ENCODE results near the gene SDK1.

DNA sequence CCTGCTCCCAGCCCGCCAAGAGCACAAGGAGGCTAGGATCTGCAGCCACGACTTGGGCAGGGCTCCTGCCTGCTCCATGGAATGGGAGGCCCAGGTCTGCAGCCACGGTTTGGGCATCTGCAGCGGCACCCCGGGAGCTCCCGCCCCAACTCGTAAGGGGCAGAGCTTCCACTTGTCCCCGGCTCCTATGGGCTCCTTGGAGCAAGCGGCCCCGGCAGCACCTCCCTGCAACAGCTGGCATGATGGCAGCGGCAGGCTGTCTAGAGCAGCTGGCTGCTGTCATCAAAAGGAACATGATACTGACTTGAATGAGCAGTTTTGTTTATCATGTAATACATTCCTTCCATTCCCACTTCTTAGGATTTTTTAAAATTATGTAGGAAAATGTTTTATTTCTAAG lies 697.0 kb downstream of the SDK1 start:
- TF ChIP-seq, protein P1, sequence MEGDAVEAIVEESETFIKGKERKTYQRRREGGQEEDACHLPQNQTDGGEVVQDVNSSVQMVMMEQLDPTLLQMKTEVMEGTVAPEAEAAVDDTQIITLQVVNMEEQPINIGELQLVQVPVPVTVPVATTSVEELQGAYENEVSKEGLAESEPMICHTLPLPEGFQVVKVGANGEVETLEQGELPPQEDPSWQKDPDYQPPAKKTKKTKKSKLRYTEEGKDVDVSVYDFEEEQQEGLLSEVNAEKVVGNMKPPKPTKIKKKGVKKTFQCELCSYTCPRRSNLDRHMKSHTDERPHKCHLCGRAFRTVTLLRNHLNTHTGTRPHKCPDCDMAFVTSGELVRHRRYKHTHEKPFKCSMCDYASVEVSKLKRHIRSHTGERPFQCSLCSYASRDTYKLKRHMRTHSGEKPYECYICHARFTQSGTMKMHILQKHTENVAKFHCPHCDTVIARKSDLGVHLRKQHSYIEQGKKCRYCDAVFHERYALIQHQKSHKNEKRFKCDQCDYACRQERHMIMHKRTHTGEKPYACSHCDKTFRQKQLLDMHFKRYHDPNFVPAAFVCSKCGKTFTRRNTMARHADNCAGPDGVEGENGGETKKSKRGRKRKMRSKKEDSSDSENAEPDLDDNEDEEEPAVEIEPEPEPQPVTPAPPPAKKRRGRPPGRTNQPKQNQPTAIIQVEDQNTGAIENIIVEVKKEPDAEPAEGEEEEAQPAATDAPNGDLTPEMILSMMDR (IDR thresholded peaks at IDR 0.05), result no peak
- TF ChIP-seq EP300 (IDR thresholded peaks at IDR 0.05), result no peak
- no peak for TF ChIP-seq POLR2AphosphoS5 (IDR thresholded peaks at IDR 0.05)
- TF ChIP-seq POLR2A (IDR thresholded peaks at IDR 0.05), result no peak
